Parathyroid adenoma (tissue), 2 donors: ENCODE data around the gene TM4SF20.

Source experiments
- H2AFZ ChIP-seq: fragments of 300-600 bp; sonication (generic); one replicate; pipeline ENCODE4 v1.7.0; 2017; ENCODE audit warnings: antibody characterized with exemption, mild to moderate bottlenecking
- H3K27ac ChIP-seq: fragments of 300-600 bp; sonication (generic); one replicate; pipeline ENCODE4 v1.7.0; 2017
- H3K27me3 ChIP-seq: fragments of 300-600 bp; sonication (generic); one replicate; pipeline ENCODE4 v1.7.0; 2017; ENCODE audit warnings: low read length; ENCODE audit not compliant: control insufficient read depth, insufficient read depth
- H3K36me3 ChIP-seq: fragments of 300-600 bp; sonication (generic); one replicate; pipeline ENCODE4 v1.7.0; 2017; ENCODE audit warnings: low read length; ENCODE audit not compliant: control insufficient read depth, insufficient read depth
- H3K4me1 ChIP-seq: fragments of 300-600 bp; sonication (generic); one replicate; pipeline ENCODE4 v1.7.0; 2017; ENCODE audit warnings: control low read depth
- H3K4me2 ChIP-seq: fragments of 300-600 bp; sonication (generic); one replicate; pipeline ENCODE4 v1.7.0; 2017; ENCODE audit warnings: low read length
- H3K4me3 ChIP-seq: fragments of 300-600 bp; sonication (generic); one replicate; pipeline ENCODE4 v1.7.0; 2017; ENCODE audit warnings: low read depth, low read length
- H3K79me2 ChIP-seq: fragments of 300-600 bp; sonication (generic); one replicate; pipeline ENCODE4 v1.7.0; 2017; ENCODE audit warnings: control low read depth
- H3K9ac ChIP-seq: fragments of 300-600 bp; sonication (generic); one replicate; pipeline ENCODE4 v1.7.0; 2017; ENCODE audit warnings: mild to moderate bottlenecking
- H3K9me3 ChIP-seq: fragments of 300-600 bp; sonication (generic); one replicate; pipeline ENCODE4 v1.7.0; 2017; ENCODE audit warnings: low read length; ENCODE audit not compliant: control insufficient read depth
- TF ChIP-seq, protein P1 (sequence below): fragments of 300-600 bp; sonication (generic); IDR thresholded peaks from one replicate; pipeline ENCODE4 v1.7.0; 2017; ENCODE audit warnings: antibody characterized with exemption, mild to moderate bottlenecking
- donor health status: primary hyperparathyroidism.

The TM4SF20 gene

DNA sequence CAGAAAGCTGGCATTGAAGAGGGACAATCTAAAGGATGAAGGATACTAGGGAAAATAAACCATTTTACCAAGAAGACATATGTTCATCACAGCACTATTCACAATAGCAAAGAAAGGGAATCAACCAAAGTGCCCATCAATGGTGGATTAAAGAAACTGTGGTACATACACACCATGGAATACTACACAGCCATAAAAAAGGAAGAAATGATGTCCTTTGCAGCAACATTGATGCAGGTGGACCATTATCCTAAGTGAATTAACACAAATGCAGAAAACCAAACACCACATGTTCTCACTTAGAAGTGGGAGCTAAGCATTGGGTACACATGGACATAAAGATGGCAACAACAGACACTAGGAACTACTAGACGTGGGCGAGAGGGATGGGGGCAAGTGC, 61.3 kb downstream of the TM4SF20 start:
- Histone ChIP-seq H3K4me1 (no peaks in the 10 kb centered on the region), H3K27me3 (no peaks in the 10 kb centered on the region), H3K9me3 (no peaks in the 10 kb centered on the region), H3K79me2 (no peaks in the 10 kb centered on the region), H2AFZ (no peak overlapping the region), H3K4me2 (no peak overlapping the region), H3K27ac (no peak overlapping the region), H3K36me3 (no peaks in the 10 kb centered on the region), H3K4me3 (no peak overlapping the region), H3K9ac (no peak overlapping the region)
- TF ChIP-seq, protein P1, sequence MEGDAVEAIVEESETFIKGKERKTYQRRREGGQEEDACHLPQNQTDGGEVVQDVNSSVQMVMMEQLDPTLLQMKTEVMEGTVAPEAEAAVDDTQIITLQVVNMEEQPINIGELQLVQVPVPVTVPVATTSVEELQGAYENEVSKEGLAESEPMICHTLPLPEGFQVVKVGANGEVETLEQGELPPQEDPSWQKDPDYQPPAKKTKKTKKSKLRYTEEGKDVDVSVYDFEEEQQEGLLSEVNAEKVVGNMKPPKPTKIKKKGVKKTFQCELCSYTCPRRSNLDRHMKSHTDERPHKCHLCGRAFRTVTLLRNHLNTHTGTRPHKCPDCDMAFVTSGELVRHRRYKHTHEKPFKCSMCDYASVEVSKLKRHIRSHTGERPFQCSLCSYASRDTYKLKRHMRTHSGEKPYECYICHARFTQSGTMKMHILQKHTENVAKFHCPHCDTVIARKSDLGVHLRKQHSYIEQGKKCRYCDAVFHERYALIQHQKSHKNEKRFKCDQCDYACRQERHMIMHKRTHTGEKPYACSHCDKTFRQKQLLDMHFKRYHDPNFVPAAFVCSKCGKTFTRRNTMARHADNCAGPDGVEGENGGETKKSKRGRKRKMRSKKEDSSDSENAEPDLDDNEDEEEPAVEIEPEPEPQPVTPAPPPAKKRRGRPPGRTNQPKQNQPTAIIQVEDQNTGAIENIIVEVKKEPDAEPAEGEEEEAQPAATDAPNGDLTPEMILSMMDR, result no peak

DNA sequence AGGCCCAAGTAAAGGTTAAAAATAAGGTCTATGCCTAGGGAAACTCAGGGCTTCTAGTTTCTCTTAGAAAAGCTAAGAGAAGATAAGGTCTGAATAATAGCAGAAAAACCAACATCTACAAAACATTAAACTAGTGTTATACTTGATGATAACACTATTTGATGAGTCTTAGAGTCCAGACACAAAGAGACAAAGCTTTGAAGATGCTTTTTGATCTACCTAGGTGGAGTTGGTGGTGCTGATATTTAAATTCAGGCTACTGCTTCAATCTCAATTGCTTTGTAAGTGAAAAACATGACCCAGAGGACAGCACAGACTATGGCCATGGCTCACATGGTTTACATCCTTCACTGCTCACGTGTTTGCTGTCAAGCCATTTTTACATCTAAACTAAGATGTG, 65.8 kb downstream of the TM4SF20 start:
- Histone ChIP-seq H3K79me2 (no peaks in the 10 kb centered on the region), H3K4me3 (no peak overlapping the region), H3K4me1 (no peaks in the 10 kb centered on the region), H3K4me2 (no peak overlapping the region), H3K27ac (no peak overlapping the region), H2AFZ (no peak overlapping the region), H3K27me3 (no peaks in the 10 kb centered on the region), H3K36me3 (no peaks in the 10 kb centered on the region), H3K9me3 (no peaks in the 10 kb centered on the region), H3K9ac (no peak overlapping the region)
- TF ChIP-seq, protein P1, result no peak

DNA sequence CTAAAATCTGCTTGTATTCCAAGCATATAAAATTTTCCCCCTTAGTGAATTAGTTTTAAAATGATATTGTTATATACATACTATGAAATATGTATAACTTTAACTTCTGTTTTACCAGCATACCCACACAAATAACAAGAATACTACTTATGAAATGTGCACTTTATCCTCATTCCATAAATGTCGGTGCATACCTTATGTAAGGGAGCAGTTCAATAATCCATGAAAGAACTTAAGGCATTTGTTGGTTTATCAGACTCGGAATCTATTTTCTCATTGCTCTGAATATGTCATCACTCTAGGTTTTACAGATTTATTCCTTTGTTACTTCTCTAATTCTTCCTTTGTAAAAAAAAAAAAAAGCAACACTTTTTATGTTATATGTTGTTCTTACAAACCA, 66.5 kb downstream of the TM4SF20 start:
- Histone ChIP-seq H2AFZ (no peak overlapping the region), H3K9me3 (no peaks in the 10 kb centered on the region), H3K9ac (no peak overlapping the region), H3K27ac (no peak overlapping the region), H3K36me3 (no peaks in the 10 kb centered on the region), H3K4me3 (no peak overlapping the region), H3K79me2 (no peaks in the 10 kb centered on the region), H3K4me2 (no peak overlapping the region), H3K27me3 (no peaks in the 10 kb centered on the region), H3K4me1 (no peaks in the 10 kb centered on the region)
- TF ChIP-seq, protein P1, result no peak
